ENCODE results near the gene GSN. TPM values are rescaled to one million over a fixed set of nuclear protein-coding genes. Genes with fewer than 3 reads are reported as not detected.

GSN gene
- total and polyA plus RNA-seq, 8 donors, result 215 to 909 (median 531) TPM

DNA sequence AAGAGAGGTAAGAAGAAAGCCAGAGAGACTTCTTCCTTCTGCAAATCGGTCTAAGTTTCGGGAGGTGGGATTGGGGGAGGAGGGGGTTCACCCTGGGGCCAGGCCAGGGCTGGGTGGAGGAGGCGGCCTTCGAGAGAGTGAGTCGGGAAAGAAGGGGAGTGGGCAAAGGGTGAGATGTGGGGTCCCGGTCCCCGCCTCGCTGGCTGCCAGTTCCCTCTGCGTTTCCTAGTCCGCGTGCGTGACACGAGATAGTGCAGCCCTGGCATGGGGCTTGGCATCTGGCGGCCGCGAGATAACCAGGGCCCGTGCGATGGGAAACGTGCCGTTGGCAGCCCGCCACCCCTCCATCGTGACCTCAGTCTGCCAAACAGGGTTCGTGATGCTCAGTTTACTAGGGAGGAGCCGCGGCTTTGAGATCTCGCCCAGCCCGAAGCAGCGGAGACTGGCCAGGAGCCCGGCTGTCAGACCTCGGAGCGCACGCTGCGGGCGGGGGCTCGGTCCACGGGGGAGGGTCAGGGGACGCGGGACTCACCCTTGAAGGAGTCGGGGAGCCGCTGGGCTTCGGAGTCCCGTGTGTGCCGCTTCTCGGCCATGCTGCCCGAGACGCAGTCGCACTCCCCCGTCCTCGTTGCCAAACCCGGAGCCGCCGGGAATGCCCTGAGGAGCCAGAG, 101.8 kb downstream of the GSN start, which contains the start of gene STOM:
Gene STOM, minus strand, starts transcription at position 656 of the 671 bp plus-strand sequence. Its CDS starts 63 bp downstream, at position 593.
- 1 to 3% (median 2%) methylated on average over 22 to 52 of the region's 52 CpGs for WGBS, 5 donors
- Histone ChIP-seq H3K9me3 (no peaks in the 10 kb centered on the region), H3K27ac (peak within 1 kb of the TSS; percentile 87 to 98 (median 94)), H3K27me3 (no peaks in the 10 kb centered on the region), H3K36me3 (no peaks in the 10 kb centered on the region), H3K4me3 (peak within 1 kb of the TSS; percentile 60 to 72 (median 66)), H3K4me1 (peaks cover 50 to 88% (median 72%) of the 10 kb centered on the region in 4 donors)
- TF ChIP-seq EP300 (IDR thresholded peaks at IDR 0.05), result peak; percentile 13
- peak in 2 of 4 donors; percentile 86 to 89 for TF ChIP-seq POLR2A (IDR thresholded peaks at IDR 0.05)
- TF ChIP-seq, protein P1, sequence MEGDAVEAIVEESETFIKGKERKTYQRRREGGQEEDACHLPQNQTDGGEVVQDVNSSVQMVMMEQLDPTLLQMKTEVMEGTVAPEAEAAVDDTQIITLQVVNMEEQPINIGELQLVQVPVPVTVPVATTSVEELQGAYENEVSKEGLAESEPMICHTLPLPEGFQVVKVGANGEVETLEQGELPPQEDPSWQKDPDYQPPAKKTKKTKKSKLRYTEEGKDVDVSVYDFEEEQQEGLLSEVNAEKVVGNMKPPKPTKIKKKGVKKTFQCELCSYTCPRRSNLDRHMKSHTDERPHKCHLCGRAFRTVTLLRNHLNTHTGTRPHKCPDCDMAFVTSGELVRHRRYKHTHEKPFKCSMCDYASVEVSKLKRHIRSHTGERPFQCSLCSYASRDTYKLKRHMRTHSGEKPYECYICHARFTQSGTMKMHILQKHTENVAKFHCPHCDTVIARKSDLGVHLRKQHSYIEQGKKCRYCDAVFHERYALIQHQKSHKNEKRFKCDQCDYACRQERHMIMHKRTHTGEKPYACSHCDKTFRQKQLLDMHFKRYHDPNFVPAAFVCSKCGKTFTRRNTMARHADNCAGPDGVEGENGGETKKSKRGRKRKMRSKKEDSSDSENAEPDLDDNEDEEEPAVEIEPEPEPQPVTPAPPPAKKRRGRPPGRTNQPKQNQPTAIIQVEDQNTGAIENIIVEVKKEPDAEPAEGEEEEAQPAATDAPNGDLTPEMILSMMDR (IDR thresholded peaks at IDR 0.05), result no peak
- peak; percentile 98 to 99 (median 98) for TF ChIP-seq POLR2AphosphoS5 (IDR thresholded peaks at IDR 0.05)
- peak; percentile 89 to 94 for DNase-seq
- intact Hi-C loops (cut with DNase I; ENCODE audit: low total_unique reads), result no loop called here

DNA sequence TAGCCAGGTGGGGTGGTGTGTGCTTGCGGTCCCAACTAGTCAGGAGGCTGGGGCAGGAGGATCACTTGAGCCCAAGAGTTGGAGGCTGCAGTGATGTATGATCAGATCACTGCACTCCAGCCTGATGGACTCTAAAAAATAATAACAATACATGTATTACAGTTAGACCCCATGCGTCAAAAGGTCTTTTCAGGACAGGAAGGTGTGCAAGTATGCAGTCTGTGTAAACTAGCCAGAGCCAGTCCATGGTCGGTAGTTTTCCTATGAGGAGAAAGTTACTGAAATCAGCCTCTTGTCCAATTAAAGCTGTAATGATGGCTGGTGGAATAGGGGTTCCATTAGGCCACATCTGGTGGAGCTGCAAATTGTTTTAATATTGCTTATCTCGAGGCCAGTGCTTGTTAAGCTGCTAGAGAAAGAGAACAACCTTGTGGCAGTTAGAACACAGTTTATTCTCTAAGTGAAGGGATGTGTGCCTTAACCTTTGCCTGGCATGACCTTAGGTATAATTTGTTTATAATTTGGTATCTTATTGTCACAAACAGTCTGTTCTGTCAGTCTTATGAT, 103.6 kb downstream of the GSN start:
- no peaks in the 10 kb centered on the region for H3K36me3 ChIP-seq

DNA sequence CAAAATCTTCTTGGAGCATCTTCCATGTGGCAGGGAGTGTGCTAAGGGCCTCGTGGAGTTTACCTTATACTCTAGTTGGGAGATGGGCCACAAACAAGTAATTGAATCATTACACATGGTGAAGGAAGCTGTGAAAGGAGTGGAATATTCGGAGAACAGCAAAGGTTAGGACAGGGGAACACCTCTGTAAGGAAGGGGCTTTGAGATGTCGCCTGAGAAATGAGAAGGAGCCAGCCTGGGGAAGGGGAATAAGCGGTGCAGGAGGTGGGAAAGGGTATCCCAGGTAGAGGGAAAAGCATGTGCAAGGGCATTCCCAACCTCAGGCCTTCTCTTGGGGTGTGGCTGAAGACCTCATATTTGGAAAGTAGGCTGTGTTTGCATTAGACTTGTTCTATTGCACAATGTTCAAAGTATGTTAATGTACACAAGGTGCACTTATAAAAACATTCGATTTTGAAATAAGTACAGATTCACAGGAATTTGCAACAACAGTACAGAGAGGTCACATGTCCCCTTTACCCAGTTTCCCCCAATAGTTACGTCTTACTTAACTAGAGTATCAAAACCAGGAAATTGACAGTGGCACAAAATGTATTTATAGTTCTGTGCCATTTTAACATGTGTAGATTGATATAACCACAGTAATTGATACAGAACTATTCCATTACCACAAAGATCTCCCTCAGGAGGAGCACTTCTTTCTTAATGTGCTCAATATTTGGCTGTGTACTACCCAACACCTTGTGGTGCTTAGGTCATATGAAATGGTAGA, 104.5 kb downstream of the GSN start:
- Histone ChIP-seq H3K36me3 (no peaks in the 10 kb centered on the region), H3K27ac (peak overlapping the region; percentile 76 to 98 (median 94)), H3K4me1 (peaks cover 32 to 74% (median 61%) of the 10 kb centered on the region in 4 donors), H3K27me3 (no peaks in the 10 kb centered on the region), H3K9me3 (no peaks in the 10 kb centered on the region), H3K4me3 (peak overlapping the region in 1 of 4 donors; percentile 4)
- WGBS, 5 donors, result 47 to 56% (median 50%) methylated on average over 6 of the region's 6 CpGs
- TF ChIP-seq POLR2AphosphoS5 (IDR thresholded peaks at IDR 0.05), result peak in 1 of 3 donors; percentile 26
- no peak for TF ChIP-seq POLR2A (IDR thresholded peaks at IDR 0.05)
- DNase-seq, result peak in 1 of 2 donors; percentile 57
- intact Hi-C loops (cut with DNase I; ENCODE audit: low total_unique reads), result no loop called here

More for the DNA sequence above, 103.6 kb downstream of the GSN start:
- no peak for DNase-seq
- 65 to 73% (median 68%) methylated on average over 4 of the region's 4 CpGs for WGBS, 5 donors
- Histone ChIP-seq H3K4me1 (peaks cover 40 to 83% (median 69%) of the 10 kb centered on the region in 4 donors), H3K9me3 (no peaks in the 10 kb centered on the region), H3K4me3 (no peak overlapping the region), H3K27me3 (no peaks in the 10 kb centered on the region), H3K27ac (peak overlapping the region; percentile 76 to 98 (median 94))
- TF ChIP-seq, protein P1 (IDR thresholded peaks at IDR 0.05), result no peak
- TF ChIP-seq POLR2AphosphoS5 (IDR thresholded peaks at IDR 0.05) (no peak), EP300 (IDR thresholded peaks at IDR 0.05) (no peak), POLR2A (IDR thresholded peaks at IDR 0.05) (no peak)
- intact Hi-C loops (cut with DNase I; ENCODE audit: low total_unique reads), result no loop called here

DNA sequence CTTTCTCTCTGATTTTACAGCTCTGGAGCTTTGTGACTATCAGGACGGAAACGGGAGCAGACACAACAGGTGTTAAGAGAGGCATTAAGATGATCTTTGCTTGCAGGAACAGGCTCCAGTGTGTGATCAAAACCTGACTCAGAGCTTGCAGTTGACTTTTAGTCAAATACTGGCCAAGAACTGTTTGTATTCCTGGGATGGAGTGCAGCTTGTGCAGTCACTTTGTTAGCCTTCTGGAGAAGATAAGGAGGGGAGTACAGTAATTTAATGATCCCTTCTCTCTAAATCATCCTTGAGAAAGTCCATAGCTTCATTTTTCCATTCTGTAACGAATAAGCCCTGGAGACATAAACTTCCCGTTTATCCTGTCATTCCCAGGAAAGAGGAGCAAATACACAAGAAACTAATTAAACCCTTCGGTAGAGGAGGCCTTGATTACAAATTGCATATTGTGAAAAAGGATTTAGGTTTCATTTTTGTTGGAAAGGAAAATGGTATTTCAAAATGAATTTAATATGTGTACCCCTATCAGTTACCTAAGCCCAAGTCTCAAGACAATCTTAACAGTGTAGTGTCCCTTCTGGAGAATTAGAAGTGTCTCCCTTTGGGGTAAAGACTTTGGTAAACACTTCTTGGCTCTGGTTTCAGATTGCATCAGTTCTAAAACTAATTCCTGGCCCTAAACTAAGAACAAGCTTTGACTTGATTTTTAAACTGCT, 105.2 kb downstream of the GSN start:
- intact Hi-C loops (cut with DNase I; ENCODE audit: low total_unique reads), result no loop called here
- peak; percentile 6 to 88 (median 70) for TF ChIP-seq POLR2AphosphoS5 (IDR thresholded peaks at IDR 0.05)
- TF ChIP-seq, protein P1 (IDR thresholded peaks at IDR 0.05), result no peak
- Histone ChIP-seq H3K4me1 (peaks cover 31 to 67% (median 57%) of the 10 kb centered on the region in 4 donors), H3K27ac (peak overlapping the region; percentile 51 to 98 (median 94)), H3K27me3 (no peaks in the 10 kb centered on the region), H3K9me3 (no peaks in the 10 kb centered on the region), H3K4me3 (peak overlapping the region in 1 of 4 donors; percentile 4), H3K36me3 (no peaks in the 10 kb centered on the region)
- 25 to 35% (median 32%) methylated on average over 5 of the region's 5 CpGs for WGBS, 5 donors
- DNase-seq, result peak; percentile 36 to 85
